HG02610 (cell line): Measurements from ENCODE around the gene UBE3D.
A peak's percentile ranks its signal among the peaks of the same experiment; 100 is the strongest.
"Not testable (repeated sequence)": the region's sequence is repeated elsewhere in the genome, so short reads cannot be mapped to it uniquely, and the experiment has no call there.

ENCODE experiments used
- ATAC-seq: cut with Tn5 transposase; IDR thresholded peaks from one replicate; pipeline ENCODE4 v1.9.1; 2021; ENCODE audit warnings: mild to moderate bottlenecking, moderate library complexity; ENCODE audit not compliant: unreplicated experiment

UBE3D gene

DNA sequence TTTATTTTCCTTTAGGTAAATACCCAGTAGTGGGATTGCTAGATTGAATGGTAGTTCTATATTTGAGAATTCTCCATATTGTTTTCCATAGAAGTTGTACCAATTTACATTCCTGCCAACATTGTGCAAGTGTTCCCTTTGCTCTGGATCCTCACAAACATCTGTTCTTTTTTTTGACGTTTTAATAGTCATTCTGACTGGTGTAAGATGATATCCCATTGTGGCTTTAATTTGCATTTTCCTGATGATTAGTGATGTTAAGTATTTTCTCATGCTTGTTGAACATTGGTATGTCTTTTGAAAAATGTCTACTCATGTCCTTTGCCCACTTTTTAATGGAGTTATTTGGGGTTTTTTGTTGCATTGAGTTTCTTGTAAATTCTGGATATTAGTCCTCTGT lies 85.6 kb downstream of the UBE3D start:
- no peak for ATAC-seq

GRCh38 chr6:82979657-82980056 lies 86.0 kb downstream of the UBE3D start:
- no peak for ATAC-seq

DNA sequence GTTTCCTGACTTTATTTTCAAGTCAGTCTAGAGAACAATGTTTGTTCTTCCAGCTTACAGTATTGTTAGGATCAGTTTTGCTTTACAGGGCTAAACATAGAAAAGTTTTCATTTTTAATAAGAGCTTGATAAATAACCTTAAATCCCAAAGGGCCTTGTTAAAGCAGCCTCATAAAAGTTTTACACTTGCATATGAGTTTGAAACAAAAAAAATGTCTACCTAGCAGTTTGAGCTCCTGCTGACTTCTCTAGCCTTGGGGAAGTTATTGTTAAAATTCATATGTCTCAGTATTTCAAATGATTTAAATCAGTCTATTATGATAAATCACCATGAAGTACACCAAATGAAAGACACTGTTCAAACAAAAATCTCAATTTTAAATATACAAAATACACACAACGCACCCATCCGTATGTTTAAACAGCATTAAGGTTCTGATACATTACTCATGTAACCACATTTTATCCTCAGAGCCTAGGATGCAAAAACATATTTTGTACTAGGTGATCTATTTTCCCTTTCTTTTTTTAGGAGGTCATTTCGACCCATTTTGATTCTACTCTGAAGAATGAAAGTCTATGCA lies 87.2 kb downstream of the UBE3D start:
- no peak for ATAC-seq

- ATAC-seq, result no peak
These were observed 89.5 kb downstream of the UBE3D start for GRCh38 chr6:82976179-82976578.

- ATAC-seq, result no peak
These were observed 93.7 kb downstream of the UBE3D start for GRCh38 chr6:82971877-82972460.

GRCh38 chr6:82970839-82971238 lies 94.8 kb downstream of the UBE3D start:
- no peak for ATAC-seq

DNA sequence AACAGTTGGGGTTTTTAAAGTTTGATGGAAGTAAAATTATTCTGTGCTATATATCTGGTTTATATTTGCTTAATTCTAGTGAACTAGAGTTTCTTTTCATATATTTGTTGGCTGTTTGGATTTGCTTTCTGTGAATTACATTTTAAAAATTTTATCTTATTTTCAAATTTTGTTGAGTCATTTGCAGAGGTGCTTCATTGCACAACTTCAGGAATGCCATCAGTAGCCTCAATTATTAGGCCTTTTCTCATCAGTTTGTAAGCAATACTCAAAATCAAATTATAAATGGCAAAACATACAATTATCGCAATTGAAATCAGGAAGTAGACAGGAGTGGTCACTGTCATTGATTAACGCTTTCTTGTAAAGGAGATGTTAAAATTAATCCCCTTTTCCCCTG lies 96.9 kb downstream of the UBE3D start:
- no peak for ATAC-seq

DNA sequence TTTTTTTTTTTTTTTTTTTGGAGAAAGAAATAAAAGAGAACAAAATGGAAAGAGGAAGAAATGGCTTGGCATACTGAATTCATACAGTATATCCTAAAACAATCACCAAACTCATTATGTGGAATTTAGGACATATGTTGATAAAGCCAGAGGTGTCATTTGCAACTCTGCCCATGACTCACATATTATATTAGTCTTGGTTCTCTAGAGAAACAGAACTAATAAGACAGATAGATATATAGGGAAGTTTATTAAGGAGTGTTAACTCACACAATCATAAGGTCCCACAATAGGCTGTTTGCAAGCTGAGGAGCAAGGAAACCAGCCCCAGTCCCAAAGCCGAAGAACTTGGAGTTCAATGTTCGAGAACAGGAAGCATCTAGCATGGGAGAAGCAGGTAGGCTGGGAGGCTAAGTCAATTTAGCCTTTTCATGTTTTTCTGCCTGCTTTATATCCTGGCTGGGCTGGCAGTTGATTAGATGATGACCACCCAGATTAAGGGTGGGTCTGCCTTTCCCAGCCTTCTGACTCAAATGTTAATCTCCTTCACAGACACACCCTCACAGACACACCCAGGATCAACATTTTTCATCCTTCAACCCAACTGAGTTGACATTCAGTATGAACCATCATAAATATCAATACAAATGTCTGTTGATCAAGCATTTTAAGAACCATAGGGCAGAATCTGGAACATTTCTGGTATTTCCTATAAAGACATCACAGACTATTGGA lies 102.3 kb downstream of the UBE3D start:
- ATAC-seq, result no peak

- ATAC-seq, result no peak
These were observed 106.2 kb downstream of the UBE3D start for GRCh38 chr6:82959385-82959941.

DNA sequence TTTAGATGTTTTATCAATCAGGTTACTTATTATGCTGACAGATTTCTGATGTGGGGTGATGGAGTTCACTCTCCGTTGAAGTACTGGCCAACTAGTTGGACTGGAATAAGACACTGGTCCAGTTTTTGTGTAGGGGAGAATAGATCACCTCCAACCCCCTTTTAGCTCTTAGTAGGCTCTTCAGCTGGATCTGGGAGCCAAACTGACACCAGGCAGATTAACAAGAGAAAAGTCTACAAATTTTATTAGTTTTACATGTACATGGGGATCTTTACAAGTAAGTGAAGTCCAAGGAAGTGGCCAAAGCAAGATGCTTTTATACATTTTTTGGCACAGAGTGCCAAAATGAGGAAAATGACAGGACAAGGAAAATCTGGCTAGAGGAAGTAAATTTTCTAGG lies 107.1 kb downstream of the UBE3D start:
- ATAC-seq, result no peak

DNA sequence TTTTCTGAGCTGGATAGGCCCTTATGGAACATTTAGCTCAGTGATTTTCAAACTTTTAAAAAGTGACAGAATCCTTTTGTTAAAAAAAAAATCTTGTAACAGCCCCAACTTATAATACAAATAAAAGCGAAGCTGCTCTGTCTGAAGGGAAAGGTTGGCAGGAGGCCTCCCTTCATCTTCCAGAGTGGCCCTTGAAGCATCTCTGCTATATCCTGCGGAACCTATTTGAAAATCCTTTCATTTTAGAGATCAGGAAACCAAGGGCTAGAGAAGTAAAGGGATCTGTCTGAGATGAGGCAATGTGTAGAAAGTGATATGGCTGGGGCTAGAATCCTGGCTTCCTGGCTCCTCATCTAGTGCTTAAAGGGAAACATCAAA lies 107.8 kb downstream of the UBE3D start:
- no peak for ATAC-seq

GRCh38 chr6:82957171-82957867 lies 108.3 kb downstream of the UBE3D start:
- ATAC-seq, result no peak

DNA sequence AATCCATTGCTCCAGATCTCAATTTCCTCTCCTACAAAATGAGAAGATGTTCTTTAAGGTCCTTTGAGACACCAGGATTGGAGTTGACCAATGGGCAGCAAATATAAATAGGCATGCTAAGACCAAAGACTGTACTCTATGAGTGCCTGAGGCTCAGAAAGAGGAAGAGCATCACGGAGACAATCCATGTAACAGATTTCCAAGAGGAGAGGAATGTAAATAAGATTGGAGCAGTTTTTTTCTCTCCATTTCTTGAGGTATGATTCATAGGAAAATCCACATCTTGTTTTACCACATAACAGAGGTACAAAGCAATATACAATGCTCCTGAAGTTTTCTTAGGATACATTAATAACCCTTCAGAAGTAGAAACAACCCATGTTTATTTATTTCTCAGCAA lies 109.8 kb downstream of the UBE3D start:
- no peak for ATAC-seq

DNA sequence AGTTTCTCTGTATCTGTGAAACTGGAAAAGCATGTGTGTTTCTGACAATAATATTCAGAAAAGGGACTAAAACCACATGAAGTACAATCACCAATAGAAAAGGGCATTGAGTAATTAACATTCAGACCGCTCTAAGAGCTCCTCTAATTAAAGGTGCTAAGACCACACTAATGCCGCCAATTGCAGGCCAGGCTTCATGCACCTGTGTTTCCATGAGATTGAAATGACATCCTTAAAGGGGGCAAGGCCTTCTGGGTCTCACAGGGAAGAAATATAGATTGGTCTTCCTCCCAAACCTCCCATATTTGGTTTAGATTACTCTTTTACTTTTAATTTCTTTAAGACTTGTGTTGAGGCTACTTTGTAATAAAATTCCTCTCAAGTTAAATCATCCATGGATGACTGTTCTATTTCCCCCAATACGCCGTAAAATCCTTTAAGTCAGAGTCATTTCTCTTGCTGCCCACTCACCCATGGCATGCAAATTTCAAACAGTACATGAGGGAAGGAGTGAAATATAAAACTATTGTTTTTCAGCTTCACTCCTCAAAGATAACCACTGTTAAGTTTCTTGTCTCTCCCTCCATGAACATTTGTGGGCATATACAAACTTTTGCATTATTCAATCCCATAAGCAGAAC lies 110.6 kb downstream of the UBE3D start:
- peak; percentile 89 for ATAC-seq

GRCh38 chr6:82954356-82954755 lies 111.3 kb downstream of the UBE3D start:
- ATAC-seq, result no peak

- no peak for ATAC-seq
These were observed 111.8 kb downstream of the UBE3D start for GRCh38 chr6:82953871-82954270.

GRCh38 chr6:82951935-82952334 lies 113.7 kb downstream of the UBE3D start:
- no peak for ATAC-seq

- ATAC-seq, result no peak
These were observed 114.3 kb downstream of the UBE3D start for GRCh38 chr6:82951389-82951788.

DNA sequence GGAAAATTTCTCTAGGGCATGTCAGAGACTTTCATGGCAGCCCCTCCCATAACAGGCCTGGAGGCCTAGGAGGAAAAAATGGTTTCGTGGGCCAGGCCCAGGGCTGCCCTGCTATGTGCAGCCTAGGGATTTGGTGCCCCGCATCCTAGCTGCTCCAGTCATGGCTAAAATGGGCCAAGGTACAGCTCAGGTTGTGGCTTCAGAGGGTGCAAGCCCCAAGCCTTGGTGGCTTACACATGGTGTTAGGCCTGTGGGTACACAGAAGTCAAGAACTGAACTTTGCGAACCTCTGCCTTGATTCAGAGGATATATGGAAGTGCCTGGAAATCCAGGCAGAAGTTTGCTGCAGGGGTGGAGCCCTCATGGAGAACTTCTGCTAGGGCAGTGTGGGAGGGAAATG lies 134.7 kb downstream of the UBE3D start:
- not testable (repeated sequence) for ATAC-seq

GRCh38 chr6:82924799-82925535 lies 140.7 kb downstream of the UBE3D start:
- no peak for ATAC-seq
